Measurements from ENCODE around the gene DCBLD2.

Gene DCBLD2

DNA sequence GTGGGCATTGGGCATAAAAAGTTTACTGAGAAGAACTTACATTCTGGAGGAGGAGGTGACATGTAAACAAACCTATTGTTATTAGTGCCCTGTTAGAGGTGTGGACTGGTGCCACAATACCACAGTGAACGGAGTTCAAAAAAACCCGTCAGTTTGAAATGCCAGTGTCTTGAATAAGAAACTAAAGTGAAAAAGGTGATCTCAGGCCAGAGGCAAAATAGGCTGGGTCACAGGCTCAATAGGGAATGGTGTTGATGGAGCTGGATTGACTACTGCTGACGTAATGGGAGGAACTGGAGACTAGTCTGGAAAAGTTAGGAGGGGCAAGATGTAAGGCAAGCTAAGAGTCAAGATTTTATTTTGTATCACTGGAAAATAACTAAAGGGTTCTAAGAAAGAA is 1.6 kb upstream of the DCBLD2 start:
- no peak for TF ChIP-seq CTCF (IDR thresholded peaks at IDR 0.05; ENCODE audit: control insufficient read depth, extremely low read depth, insufficient read depth)
- no peak for DNase-seq (ENCODE audit: low read depth)
- no peak overlapping the region for H3K4me3 ChIP-seq (ENCODE audit: low read depth, low read length)

DNA sequence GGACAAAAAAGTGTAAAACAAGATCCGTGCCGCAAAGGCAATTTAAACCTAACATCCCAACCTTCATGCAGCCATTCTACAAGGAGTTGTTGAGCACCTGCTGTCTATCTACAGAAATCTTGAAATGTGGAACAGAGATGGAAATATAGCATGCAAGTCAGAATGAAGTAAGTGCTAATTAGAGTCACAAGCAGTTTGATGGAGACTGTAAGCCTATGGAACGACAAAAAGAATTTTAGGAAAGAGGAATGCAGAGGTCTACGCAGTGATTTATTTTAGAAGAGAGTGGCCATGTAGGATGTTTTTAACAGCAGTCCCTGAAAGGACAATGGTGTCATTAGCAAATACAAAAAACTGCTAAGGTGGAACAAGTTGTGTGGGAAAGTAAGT is 851 bp upstream of the DCBLD2 start:
- H3K4me3 ChIP-seq (ENCODE audit: low read depth, low read length), result peak overlapping the region; percentile 63
- DNase-seq (ENCODE audit: low read depth), result no peak
- no peak for TF ChIP-seq CTCF (IDR thresholded peaks at IDR 0.05; ENCODE audit: control insufficient read depth, extremely low read depth, insufficient read depth)

DNA sequence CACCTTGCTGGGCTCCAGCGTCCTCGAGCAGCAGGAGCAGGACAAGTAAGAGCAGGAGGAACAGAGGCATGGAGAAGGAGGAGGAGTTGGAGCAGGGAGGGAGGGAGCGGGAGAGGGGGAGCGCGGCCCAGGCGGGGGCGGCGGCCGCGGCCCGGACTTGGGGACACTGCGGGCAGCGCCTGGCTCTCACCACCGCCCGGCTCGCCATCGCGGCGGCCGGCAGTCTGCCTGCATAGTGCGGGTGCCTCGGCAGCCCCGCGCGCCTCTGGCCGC is 440 bp downstream of the DCBLD2 start:
- DNase-seq (ENCODE audit: low read depth), result no peak
- TF ChIP-seq CTCF (IDR thresholded peaks at IDR 0.05; ENCODE audit: control insufficient read depth, extremely low read depth, insufficient read depth), result no peak
- H3K4me3 ChIP-seq (ENCODE audit: low read depth, low read length), result peak overlapping the region; percentile 63

DNA sequence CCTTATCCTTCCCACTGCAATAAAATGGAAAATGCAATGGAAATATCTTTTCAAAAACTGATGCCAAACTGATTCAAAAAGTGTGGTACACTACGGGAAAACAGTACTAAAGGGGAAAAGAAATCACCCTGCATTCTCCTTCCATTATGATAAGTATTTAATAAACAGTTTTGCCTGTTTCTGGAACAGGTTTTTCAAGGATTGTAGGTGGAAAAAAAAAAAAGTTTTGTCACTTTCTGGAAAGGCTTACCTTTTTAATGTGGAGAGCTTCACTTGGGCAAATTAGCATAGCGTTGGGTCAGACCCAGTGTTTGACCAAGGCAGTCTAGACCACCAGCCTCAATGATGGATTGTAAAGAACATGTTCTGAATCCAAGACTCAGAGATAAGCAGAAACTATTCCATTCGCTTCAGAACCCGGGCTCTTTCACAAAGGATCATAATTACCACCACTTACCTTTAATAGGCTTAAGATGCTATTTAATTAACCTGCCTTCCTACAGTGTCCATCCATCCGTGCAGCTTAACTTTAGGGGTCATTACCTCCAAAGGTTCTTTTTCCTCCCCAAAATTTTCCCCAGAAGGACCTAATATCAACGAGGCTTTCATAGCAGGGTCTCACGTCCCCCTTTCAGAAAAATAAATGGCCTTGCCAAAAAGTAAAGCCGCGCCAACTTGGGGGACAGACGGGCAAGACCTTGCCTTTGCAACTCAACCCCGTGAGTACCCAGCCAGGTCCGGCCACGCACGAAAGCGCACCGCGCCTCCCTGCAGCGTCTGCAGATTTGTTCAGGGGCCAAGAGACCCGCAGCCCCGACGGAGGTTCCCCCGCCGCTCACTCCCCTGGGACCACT is 1.0 kb downstream of the DCBLD2 start:
- DNase-seq (ENCODE audit: low read depth), result no peak
- no peak for TF ChIP-seq CTCF (IDR thresholded peaks at IDR 0.05; ENCODE audit: control insufficient read depth, extremely low read depth, insufficient read depth)
- peak overlapping the region; percentile 63 for H3K4me3 ChIP-seq (ENCODE audit: low read depth, low read length)

DNA sequence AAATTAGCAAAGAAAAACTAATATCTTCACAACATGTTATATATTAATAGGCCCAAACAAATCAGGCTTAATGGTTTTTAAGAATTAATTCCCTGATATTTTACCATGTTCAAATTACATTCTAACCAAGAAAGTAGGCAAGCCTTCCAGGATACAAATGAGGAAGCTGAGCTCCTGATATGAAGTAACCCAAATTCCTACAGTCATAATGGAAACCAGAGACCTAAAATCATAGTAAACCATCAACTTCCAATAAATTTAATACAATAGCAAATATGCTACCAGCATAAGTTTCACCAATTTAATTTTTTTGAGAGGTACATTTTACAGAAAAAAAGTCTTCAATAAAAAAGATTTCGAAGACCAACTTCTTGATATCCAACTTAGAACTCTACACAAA is 3.8 kb downstream of the DCBLD2 start:
- no peak for TF ChIP-seq CTCF (IDR thresholded peaks at IDR 0.05; ENCODE audit: control insufficient read depth, extremely low read depth, insufficient read depth)
- DNase-seq (ENCODE audit: low read depth), result no peak
- H3K4me3 ChIP-seq (ENCODE audit: low read depth, low read length), result no peak overlapping the region

DNA sequence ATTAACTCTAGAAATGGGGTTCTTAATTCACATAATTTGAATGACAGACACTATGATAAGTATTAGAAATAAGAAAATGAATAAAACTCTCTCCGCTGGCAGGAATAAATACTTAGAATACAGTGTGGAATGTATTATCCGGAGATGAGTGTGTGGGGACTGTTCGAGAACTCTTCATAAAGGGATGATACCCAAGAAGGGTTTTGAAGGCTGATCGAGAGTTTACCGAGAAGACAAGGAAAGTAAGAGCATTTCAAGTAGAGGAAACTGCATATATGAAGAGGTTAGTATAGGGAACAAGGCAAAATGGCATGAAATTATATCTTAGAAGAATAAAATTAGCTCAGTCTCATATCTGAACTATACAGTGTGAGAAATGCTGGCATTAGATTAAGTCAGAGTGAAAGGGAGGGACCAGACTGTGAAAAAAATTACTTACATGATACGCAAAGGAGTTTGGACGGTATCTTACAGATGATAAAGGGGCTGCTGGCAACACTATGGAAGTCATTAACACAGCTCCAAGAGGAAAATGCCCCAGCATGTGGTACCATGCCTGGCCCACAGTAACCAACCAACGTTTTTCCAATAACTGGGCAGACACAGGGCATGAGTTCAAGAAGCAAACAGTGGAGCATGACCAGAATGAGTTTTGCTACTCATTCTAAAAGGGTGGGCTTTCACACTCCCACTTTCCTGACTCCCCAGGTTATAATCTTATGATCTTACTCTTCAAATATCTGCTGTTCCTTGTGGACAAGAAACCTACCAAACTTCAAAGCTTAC is 6.5 kb downstream of the DCBLD2 start:
- no peak for TF ChIP-seq CTCF (IDR thresholded peaks at IDR 0.05; ENCODE audit: control insufficient read depth, extremely low read depth, insufficient read depth)
- no peak overlapping the region for H3K4me3 ChIP-seq (ENCODE audit: low read depth, low read length)
- no peak for DNase-seq (ENCODE audit: low read depth)

Measured in LNCaP clone FGC (cell line).